Measurements from ENCODE around the gene SPC25. TPM values are rescaled to one million over a fixed set of nuclear protein-coding genes. Genes with fewer than 3 reads are reported as not detected.

The SPC25 gene
- total RNA-seq, 1 donor: 7.3 TPM

GRCh38 chr2:168913495-168913894 lies 23.3 kb upstream of the SPC25 start:
- no peak for DNase-seq (ENCODE audit: low read depth)
- no peak overlapping the region for H3K4me3 ChIP-seq (ENCODE audit: low read depth, low read length)
- TF ChIP-seq CTCF (IDR thresholded peaks at IDR 0.05; ENCODE audit: insufficient read depth, low read depth, low read length): no peak

GRCh38 chr2:168912901-168913369 lies 22.7 kb upstream of the SPC25 start:
- peak overlapping the region; percentile 42 for H3K4me3 ChIP-seq (ENCODE audit: low read depth, low read length)
- TF ChIP-seq CTCF (IDR thresholded peaks at IDR 0.05; ENCODE audit: insufficient read depth, low read depth, low read length): no peak
- DNase-seq (ENCODE audit: low read depth): peak; percentile 24

- DNase-seq (ENCODE audit: low read depth): no peak
- TF ChIP-seq CTCF (IDR thresholded peaks at IDR 0.05; ENCODE audit: insufficient read depth, low read depth, low read length): no peak
- no peak overlapping the region for H3K4me3 ChIP-seq (ENCODE audit: low read depth, low read length)
Observed at GRCh38 chr2:168912466-168912865, 22.2 kb upstream of the SPC25 start.

- no peak for DNase-seq (ENCODE audit: low read depth)
- no peak for TF ChIP-seq CTCF (IDR thresholded peaks at IDR 0.05; ENCODE audit: insufficient read depth, low read depth, low read length)
- no peak overlapping the region for H3K4me3 ChIP-seq (ENCODE audit: low read depth, low read length)
Observed at GRCh38 chr2:168910330-168910729, 20.1 kb upstream of the SPC25 start.

- no peak for TF ChIP-seq CTCF (IDR thresholded peaks at IDR 0.05; ENCODE audit: insufficient read depth, low read depth, low read length)
- H3K4me3 ChIP-seq (ENCODE audit: low read depth, low read length): no peak overlapping the region
Observed at GRCh38 chr2:168907940-168908662, 17.9 kb upstream of the SPC25 start.

GRCh38 chr2:168904358-168904757 lies 14.1 kb upstream of the SPC25 start:
- no peak overlapping the region for H3K4me3 ChIP-seq (ENCODE audit: low read depth, low read length)
- TF ChIP-seq CTCF (IDR thresholded peaks at IDR 0.05; ENCODE audit: insufficient read depth, low read depth, low read length): no peak
- DNase-seq (ENCODE audit: low read depth): no peak

More at GRCh38 chr2:168907940-168908662, 17.9 kb upstream of the SPC25 start:
- DNase-seq (ENCODE audit: low read depth): no peak

- no peak for DNase-seq (ENCODE audit: low read depth)
- H3K4me3 ChIP-seq (ENCODE audit: low read depth, low read length): no peak overlapping the region
- no peak for TF ChIP-seq CTCF (IDR thresholded peaks at IDR 0.05; ENCODE audit: insufficient read depth, low read depth, low read length)
Observed at GRCh38 chr2:168903888-168904287, 13.7 kb upstream of the SPC25 start.

Data from fibroblast of villous mesenchyme (primary cell).